Lower leg skin (tissue), 3 donors: ENCODE measurements around the gene SCGB1D1.

Experiments
- CTCF ChIP-seq, 3 donors: fragments of 450-650 bp; IDR thresholded peaks; one replicate each; pipeline ENCODE4 v1.5.1; 2016; ENCODE audit warnings: antibody characterized with exemption in 3 of 3, mild to moderate bottlenecking in 3 of 3, moderate library complexity in 2 of 3
- POLR2A ChIP-seq, 2 donors: fragments of 450-650 bp; IDR thresholded peaks; one replicate each; pipeline ENCODE4 v1.6.1; 2016 to 2017; ENCODE audit warnings: antibody characterized with exemption in 2 of 2, mild to moderate bottlenecking in 1 of 2, moderate library complexity in 1 of 2

- no peak for TF ChIP-seq CTCF (IDR thresholded peaks at IDR 0.05)
- TF ChIP-seq POLR2A (IDR thresholded peaks at IDR 0.05), result no peak
Measured at GRCh38 chr11:62195945-62196344, 5.9 kb downstream of the SCGB1D1 start.
